ENCODE data around the gene GIMD1.
"Not testable (repeated sequence)": the region's sequence is repeated elsewhere in the genome, so short reads cannot be mapped to it uniquely, and the experiment has no call there.

GIMD1 gene

DNA sequence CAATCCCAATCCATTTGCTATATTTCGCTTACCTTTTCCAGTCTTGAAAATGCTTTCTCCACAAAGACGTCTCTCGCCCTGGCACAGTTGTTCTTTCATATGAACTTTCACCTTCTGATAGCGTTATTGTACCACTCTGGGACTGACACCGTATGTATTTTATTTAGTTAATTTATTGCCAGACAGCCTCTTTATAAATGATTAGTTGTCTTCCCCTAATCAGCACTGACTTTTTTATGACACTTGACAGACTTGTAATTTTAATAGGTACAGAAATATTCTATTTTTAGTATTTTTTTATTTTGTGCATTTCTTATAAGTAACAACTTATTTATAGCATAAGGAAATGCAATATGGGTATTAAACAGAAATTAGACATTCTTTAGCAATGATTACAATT, at the start of gene GIMD1:
TSS of gene GIMD1 (minus strand) at position 101 of the 400 bp plus-strand sequence. CDS start 1,343 bp downstream, outside the sequence.
- H3K79me2 ChIP-seq (ENCODE audit: low read length) = no peaks in the 10 kb centered on the region
- H3K27ac ChIP-seq (ENCODE audit: low read length) = no peak within 1 kb of the TSS
- DNase-seq = no peak
- H3K36me3 ChIP-seq (replicated peaks; ENCODE audit: insufficient read depth, low read length) = no peaks in the 10 kb centered on the region
- H3K4me2 ChIP-seq (ENCODE audit: low read depth, low read length) = no peak within 1 kb of the TSS
- H3K4me3 ChIP-seq (ENCODE audit: low read length) = no peak within 1 kb of the TSS
- H3F3A ChIP-seq (ENCODE audit: insufficient read depth, low read length) = no peaks in the 10 kb centered on the region
- no peaks in the 10 kb centered on the region for H3K9me3 ChIP-seq (replicated peaks; ENCODE audit: insufficient read depth, low read length)
- no peak within 1 kb of the TSS for H3K9ac ChIP-seq (ENCODE audit: low read length)
- H3K4me1 ChIP-seq (ENCODE audit: low read length) = no peaks in the 10 kb centered on the region
- no peaks in the 10 kb centered on the region for H3K9me2 ChIP-seq (replicated peaks; ENCODE audit: insufficient read depth, low read length)
- no peaks in the 10 kb centered on the region for H3K27me3 ChIP-seq (replicated peaks; ENCODE audit: insufficient read depth, low read length)
- no peaks in the 10 kb centered on the region for H4K20me1 ChIP-seq (ENCODE audit: insufficient read depth, low read length)
- no peak within 1 kb of the TSS for H2AFZ ChIP-seq (ENCODE audit: low read length)
- TF ChIP-seq EZH2 (optimal IDR thresholded peaks at IDR 0.05; ENCODE audit: low read depth, low read length) (no peak), EZH2phosphoT487 (IDR thresholded peaks at IDR 0.05; ENCODE audit: low read length) (no peak)
- TF ChIP-seq, protein P1, sequence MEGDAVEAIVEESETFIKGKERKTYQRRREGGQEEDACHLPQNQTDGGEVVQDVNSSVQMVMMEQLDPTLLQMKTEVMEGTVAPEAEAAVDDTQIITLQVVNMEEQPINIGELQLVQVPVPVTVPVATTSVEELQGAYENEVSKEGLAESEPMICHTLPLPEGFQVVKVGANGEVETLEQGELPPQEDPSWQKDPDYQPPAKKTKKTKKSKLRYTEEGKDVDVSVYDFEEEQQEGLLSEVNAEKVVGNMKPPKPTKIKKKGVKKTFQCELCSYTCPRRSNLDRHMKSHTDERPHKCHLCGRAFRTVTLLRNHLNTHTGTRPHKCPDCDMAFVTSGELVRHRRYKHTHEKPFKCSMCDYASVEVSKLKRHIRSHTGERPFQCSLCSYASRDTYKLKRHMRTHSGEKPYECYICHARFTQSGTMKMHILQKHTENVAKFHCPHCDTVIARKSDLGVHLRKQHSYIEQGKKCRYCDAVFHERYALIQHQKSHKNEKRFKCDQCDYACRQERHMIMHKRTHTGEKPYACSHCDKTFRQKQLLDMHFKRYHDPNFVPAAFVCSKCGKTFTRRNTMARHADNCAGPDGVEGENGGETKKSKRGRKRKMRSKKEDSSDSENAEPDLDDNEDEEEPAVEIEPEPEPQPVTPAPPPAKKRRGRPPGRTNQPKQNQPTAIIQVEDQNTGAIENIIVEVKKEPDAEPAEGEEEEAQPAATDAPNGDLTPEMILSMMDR (IDR thresholded peaks at IDR 0.05; ENCODE audit: low read length) = no peak

DNA sequence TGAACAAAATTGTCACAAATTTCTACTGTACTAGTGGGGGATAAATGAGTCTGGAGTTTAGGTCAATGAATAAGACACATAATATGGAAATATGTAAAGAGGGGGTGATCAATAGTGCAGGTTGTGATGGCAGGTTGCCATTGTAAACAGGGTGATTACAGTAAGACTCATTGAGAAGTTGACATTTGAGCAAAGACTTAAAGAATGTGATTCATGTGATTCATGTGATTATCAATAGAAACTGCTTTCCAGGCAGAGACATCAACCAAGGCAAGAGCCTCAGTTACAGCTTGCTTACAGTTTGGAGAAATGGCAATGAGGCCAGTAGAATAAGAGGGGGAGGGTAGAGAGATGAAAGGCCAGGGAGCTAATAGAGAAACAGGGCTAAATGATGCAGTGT, 45.8 kb upstream of the GIMD1 start:
- no peaks in the 10 kb centered on the region for H3K36me3 ChIP-seq (replicated peaks; ENCODE audit: insufficient read depth, low read length)
- no peaks in the 10 kb centered on the region for H3K9me2 ChIP-seq (replicated peaks; ENCODE audit: insufficient read depth, low read length)
- no peak for TF ChIP-seq EZH2 (optimal IDR thresholded peaks at IDR 0.05; ENCODE audit: low read depth, low read length)
- TF ChIP-seq EZH2phosphoT487 (IDR thresholded peaks at IDR 0.05; ENCODE audit: low read length) = no peak
- TF ChIP-seq, protein P1 (IDR thresholded peaks at IDR 0.05; ENCODE audit: low read length) = no peak
- no peaks in the 10 kb centered on the region for H3K9me3 ChIP-seq (replicated peaks; ENCODE audit: insufficient read depth, low read length)
- no peak overlapping the region for H2AFZ ChIP-seq (ENCODE audit: low read length)
- H4K20me1 ChIP-seq (ENCODE audit: insufficient read depth, low read length) = no peaks in the 10 kb centered on the region
- H3K4me2 ChIP-seq (ENCODE audit: low read depth, low read length) = no peak overlapping the region
- H3K4me3 ChIP-seq (ENCODE audit: low read length) = no peak overlapping the region
- H3K27me3 ChIP-seq (replicated peaks; ENCODE audit: insufficient read depth, low read length) = no peaks in the 10 kb centered on the region
- no peaks in the 10 kb centered on the region for H3K79me2 ChIP-seq (ENCODE audit: low read length)
- no peak for DNase-seq
- H3K27ac ChIP-seq (ENCODE audit: low read length) = no peak overlapping the region
- no peak overlapping the region for H3K9ac ChIP-seq (ENCODE audit: low read length)
- no peaks in the 10 kb centered on the region for H3K4me1 ChIP-seq (ENCODE audit: low read length)
- no peaks in the 10 kb centered on the region for H3F3A ChIP-seq (ENCODE audit: insufficient read depth, low read length)

GRCh38 chr4:106409901-106410889, 41.6 kb upstream of the GIMD1 start:
- H2AFZ ChIP-seq (ENCODE audit: low read length) = no peak overlapping the region

GRCh38 chr4:106408004-106408403, 39.4 kb upstream of the GIMD1 start:
- H3K4me3 ChIP-seq (ENCODE audit: low read length); H3K36me3 ChIP-seq (replicated peaks; ENCODE audit: insufficient read depth, low read length); H3K4me2 ChIP-seq (ENCODE audit: low read depth, low read length); H3K27ac ChIP-seq (ENCODE audit: low read length); H2AFZ ChIP-seq (ENCODE audit: low read length); H3F3A ChIP-seq (ENCODE audit: insufficient read depth, low read length); H3K9ac ChIP-seq (ENCODE audit: low read length); DNase-seq; H4K20me1 ChIP-seq (ENCODE audit: insufficient read depth, low read length); H3K9me3 ChIP-seq (replicated peaks; ENCODE audit: insufficient read depth, low read length); H3K27me3 ChIP-seq (replicated peaks; ENCODE audit: insufficient read depth, low read length); H3K79me2 ChIP-seq (ENCODE audit: low read length); H3K4me1 ChIP-seq (ENCODE audit: low read length); H3K9me2 ChIP-seq (replicated peaks; ENCODE audit: insufficient read depth, low read length): not testable (repeated sequence)

More at GRCh38 chr4:106409901-106410889, 41.6 kb upstream of the GIMD1 start:
- Histone ChIP-seq H3K27me3 (replicated peaks; ENCODE audit: insufficient read depth, low read length) (no peaks in the 10 kb centered on the region), H3K36me3 (replicated peaks; ENCODE audit: insufficient read depth, low read length) (no peaks in the 10 kb centered on the region), H3K9ac (ENCODE audit: low read length) (no peak overlapping the region), H3K79me2 (ENCODE audit: low read length) (no peaks in the 10 kb centered on the region), H3F3A (ENCODE audit: insufficient read depth, low read length) (no peaks in the 10 kb centered on the region), H3K4me1 (ENCODE audit: low read length) (no peaks in the 10 kb centered on the region), H4K20me1 (ENCODE audit: insufficient read depth, low read length) (no peaks in the 10 kb centered on the region), H3K4me3 (ENCODE audit: low read length) (no peak overlapping the region), H3K4me2 (ENCODE audit: low read depth, low read length) (no peak overlapping the region), H3K27ac (ENCODE audit: low read length) (no peak overlapping the region), H3K9me2 (replicated peaks; ENCODE audit: insufficient read depth, low read length) (no peaks in the 10 kb centered on the region), H3K9me3 (replicated peaks; ENCODE audit: insufficient read depth, low read length) (no peaks in the 10 kb centered on the region)
- TF ChIP-seq, protein P1 (IDR thresholded peaks at IDR 0.05; ENCODE audit: low read length) = no peak
- no peak for TF ChIP-seq EZH2phosphoT487 (IDR thresholded peaks at IDR 0.05; ENCODE audit: low read length)
- TF ChIP-seq EZH2 (optimal IDR thresholded peaks at IDR 0.05; ENCODE audit: low read depth, low read length) = no peak
- DNase-seq = no peak
